GM21576 (cell line): ENCODE data around the gene HHIPL1.

Experiments
- ATAC-seq: cut with Tn5 transposase; IDR thresholded peaks from one replicate; pipeline ENCODE4 v1.9.1; 2021; ENCODE audit warnings: mild to moderate bottlenecking, moderate library complexity; ENCODE audit not compliant: unreplicated experiment

Gene HHIPL1

DNA sequence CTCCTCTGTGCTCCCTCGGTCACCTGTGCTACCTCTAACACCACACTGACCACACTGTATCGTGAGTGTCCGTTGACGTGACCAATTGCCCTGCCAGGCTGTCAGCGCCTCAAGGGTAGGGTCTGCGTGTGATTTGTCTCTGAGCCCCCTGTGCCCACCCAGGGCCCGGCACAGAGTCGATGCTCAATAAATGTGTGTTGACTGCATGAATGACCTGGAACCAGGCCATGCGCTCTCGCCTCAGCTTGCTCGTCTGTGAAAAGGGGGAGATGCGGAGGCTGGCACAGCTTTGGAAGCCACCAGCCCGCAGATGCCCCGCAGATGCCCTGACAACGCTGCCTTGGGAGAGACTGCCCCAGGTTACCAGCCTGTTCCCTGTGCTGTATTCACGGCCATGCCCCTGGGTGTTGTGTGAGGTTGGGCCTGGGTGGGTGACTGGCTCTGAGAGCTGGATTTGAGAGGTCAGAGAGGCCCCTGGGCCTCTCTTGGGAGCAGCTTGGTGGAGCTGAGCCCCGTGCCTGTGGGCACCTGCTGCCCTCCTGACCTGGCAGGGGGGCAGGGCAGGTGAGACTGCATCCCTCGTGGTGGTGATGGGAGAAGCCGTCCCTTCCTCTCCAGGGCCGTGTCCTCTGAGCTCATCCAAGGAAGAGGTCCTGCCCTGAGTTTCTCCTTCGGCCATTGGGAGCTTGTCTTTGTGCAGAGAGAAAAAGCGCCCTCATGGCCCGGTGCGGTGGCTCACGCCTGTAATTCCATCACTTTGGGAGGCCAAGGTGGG, 82.4 kb downstream of the HHIPL1 start:
- no peak for ATAC-seq

DNA sequence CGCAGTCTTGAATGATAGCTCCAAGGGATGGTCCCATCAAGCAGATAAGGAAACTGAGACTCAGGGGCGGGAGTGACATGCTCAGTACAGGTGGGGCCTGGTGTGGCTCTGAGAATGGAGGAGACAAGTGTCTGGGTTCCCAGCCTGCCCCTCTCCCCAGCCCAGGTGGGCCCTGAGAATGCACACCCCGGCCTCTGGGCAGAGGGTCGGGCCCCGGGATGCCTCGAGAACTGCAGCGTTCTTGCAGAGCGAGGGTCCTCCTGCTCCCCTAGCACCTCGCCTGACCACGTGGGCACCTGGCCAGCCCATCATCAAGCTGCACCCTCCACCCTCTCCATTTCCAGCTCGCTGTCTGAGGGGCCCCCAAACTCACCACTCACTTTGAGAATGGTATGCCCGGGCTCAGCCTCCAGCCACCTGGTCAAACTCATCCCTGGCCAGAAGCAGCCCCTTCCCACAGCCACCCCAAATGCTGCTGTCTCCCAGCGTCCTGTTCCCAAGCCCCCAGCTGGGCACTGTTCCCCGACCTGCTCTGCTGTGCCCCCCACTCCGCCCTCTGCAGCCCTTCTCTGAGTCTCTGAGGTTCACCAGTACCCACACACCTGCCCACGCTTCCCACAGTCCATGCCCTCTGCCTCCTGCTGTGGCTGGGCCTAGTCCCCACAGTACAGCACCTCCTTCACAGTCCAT, 83.4 kb downstream of the HHIPL1 start:
- no peak for ATAC-seq

DNA sequence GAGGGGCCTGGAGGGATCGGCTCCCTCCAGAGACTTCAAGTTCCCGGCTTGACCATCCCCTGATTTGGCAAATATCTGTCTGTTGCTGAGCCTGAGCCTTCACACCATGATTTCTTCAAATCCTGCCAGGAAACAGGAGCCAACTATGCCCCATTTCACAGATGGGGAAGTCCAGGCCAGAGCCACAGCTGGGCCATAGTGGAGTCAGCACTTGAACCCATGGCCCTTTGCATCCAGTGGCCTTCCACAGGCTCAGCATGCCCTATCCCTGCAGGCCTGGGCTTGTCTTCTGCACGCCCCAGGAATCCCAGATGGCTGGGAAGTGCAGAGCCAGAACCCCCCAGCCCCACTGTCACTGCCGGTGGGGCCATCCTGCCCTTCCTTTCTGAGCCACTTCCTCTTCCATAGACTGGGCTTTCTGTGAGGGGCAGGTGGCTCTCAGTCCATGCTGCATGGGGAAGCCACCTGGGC, 84.1 kb downstream of the HHIPL1 start:
- no peak for ATAC-seq
